Glutamatergic neuron (in vitro differentiated cells): ENCODE measurements around the gene ARRDC1. TPM values are rescaled to one million over a fixed set of nuclear protein-coding genes. Genes with fewer than 3 reads are reported as not detected.

Experiments used
- DNase-seq: peaks from one replicate; pipeline ENCODE4 v3.0.0; 2022
- H3K27ac Mint-ChIP-seq: one replicate; pipeline ENCODE4 v1.8.0; 2020; ENCODE audit warnings: mild to moderate bottlenecking, mixed read lengths, inconsistent platforms; ENCODE audit not compliant: unreplicated experiment
- H3K27me3 Mint-ChIP-seq: one replicate; pipeline ENCODE4 v1.8.0; 2020; ENCODE audit warnings: mild to moderate bottlenecking, moderate library complexity, mixed read lengths, inconsistent platforms; ENCODE audit not compliant: unreplicated experiment
- H3K36me3 Mint-ChIP-seq: one replicate; pipeline ENCODE4 v1.8.0; 2020; ENCODE audit warnings: mild to moderate bottlenecking, mixed read lengths, inconsistent platforms; ENCODE audit not compliant: unreplicated experiment
- H3K4me1 Mint-ChIP-seq: one replicate; pipeline ENCODE4 v1.8.0; 2020; ENCODE audit warnings: mild to moderate bottlenecking, low read depth, mixed read lengths, inconsistent platforms; ENCODE audit not compliant: unreplicated experiment
- H3K4me3 Mint-ChIP-seq: one replicate; pipeline ENCODE4 v1.8.0; 2020; ENCODE audit warnings: mild to moderate bottlenecking, mixed read lengths, inconsistent platforms; ENCODE audit not compliant: unreplicated experiment
- H3K9me3 Mint-ChIP-seq: one replicate; pipeline ENCODE4 v1.8.0; 2020; ENCODE audit warnings: mild to moderate bottlenecking, moderate library complexity, mixed read lengths, inconsistent platforms; ENCODE audit not compliant: unreplicated experiment
- total RNA-seq: library from RNA; stranded (reverse); fragmentation: NEBNext Ultra II Directional; extraction: Animal tissue kit (Norgen Biotek cat#: 25700); gene quantifications from one replicate; pipeline ENCODE4 v1.2.1, GENCODE V29; 2021; ENCODE audit not compliant: unreplicated experiment
- TF ChIP-seq, protein P1 (sequence below): fragments of 200-600 bp; sonication (generic); IDR thresholded peaks from one replicate; pipeline ENCODE4 v1.5.0; 2021; ENCODE audit not compliant: partially characterized antibody, unreplicated experiment

ARRDC1 gene
- total RNA-seq, 1 donor from 2014 or later = 22.5 TPM

- DNase-seq = peak; percentile 88
- H3K4me1 Mint-ChIP-seq = peaks cover 8% of the 10 kb centered on the region
- H3K27me3 Mint-ChIP-seq = peaks cover 13% of the 10 kb centered on the region
- H3K9me3 Mint-ChIP-seq = peaks cover 20% of the 10 kb centered on the region
- H3K4me3 Mint-ChIP-seq = peak within 1 kb of the TSS; percentile 99
- TF ChIP-seq, protein P1, sequence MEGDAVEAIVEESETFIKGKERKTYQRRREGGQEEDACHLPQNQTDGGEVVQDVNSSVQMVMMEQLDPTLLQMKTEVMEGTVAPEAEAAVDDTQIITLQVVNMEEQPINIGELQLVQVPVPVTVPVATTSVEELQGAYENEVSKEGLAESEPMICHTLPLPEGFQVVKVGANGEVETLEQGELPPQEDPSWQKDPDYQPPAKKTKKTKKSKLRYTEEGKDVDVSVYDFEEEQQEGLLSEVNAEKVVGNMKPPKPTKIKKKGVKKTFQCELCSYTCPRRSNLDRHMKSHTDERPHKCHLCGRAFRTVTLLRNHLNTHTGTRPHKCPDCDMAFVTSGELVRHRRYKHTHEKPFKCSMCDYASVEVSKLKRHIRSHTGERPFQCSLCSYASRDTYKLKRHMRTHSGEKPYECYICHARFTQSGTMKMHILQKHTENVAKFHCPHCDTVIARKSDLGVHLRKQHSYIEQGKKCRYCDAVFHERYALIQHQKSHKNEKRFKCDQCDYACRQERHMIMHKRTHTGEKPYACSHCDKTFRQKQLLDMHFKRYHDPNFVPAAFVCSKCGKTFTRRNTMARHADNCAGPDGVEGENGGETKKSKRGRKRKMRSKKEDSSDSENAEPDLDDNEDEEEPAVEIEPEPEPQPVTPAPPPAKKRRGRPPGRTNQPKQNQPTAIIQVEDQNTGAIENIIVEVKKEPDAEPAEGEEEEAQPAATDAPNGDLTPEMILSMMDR = no peak
- H3K27ac Mint-ChIP-seq = peak within 1 kb of the TSS; percentile 81
- H3K36me3 Mint-ChIP-seq = no peaks in the 10 kb centered on the region
Measured at GRCh38 chr9:137618105-137619067, 12.9 kb downstream of the ARRDC1 start, which contains the start of gene EHMT1. Gene EHMT1, plus strand, starts transcription at chr9:137619005. Its CDS starts 24 bp downstream, at chr9:137619029.

DNA sequence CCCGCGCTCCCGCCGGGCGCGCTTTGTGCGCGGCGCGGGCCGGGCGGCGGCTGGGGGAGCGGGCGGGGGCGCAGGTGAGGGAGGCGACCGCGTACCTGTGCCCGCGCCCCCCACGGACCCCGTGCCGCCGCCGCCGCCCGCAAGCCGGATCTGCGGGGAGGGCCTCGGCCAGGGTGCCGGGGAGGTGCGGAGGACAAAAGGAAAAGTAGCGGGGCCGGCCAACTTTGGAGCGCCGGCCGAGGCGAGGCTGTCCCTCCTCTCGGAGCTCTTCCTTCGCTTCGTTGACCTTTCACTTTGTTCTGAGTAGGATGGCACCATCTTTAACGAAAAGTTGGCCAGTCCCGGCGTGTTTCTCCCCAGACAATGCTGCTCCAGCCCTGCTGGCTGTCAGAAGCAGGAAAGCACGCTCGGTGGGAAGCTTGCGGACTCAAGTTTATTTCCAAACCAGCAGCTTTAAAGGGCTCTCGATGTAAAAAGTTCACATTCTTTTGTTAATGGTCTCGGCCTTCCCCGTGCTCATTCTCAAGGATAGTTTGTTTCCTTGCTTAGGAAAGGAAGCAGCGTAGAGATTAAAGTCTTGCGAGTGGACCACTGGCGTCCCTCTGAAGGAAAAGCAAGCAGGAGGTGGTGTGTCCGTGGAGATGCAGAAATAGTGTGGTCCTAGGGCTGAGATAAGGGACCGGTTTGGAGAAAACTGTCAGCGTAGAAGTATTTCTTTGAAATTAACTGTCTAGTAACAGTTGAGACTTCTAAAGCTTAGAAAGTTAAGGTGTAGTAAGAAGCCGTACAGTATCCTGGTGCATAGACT is 14.0 kb downstream of the ARRDC1 start:
- peaks cover 8% of the 10 kb centered on the region for H3K4me1 Mint-ChIP-seq

GRCh38 chr9:137620048-137620405 is 14.5 kb downstream of the ARRDC1 start:
- no peaks in the 10 kb centered on the region for H3K36me3 Mint-ChIP-seq
- DNase-seq = no peak
- H3K27me3 Mint-ChIP-seq = peaks cover 13% of the 10 kb centered on the region
- peaks cover 8% of the 10 kb centered on the region for H3K4me1 Mint-ChIP-seq
- H3K9me3 Mint-ChIP-seq = peaks cover 20% of the 10 kb centered on the region
- TF ChIP-seq, protein P1 = no peak
- peak overlapping the region; percentile 81 for H3K27ac Mint-ChIP-seq
- H3K4me3 Mint-ChIP-seq = peak overlapping the region; percentile 99

More for the DNA sequence above, 14.0 kb downstream of the ARRDC1 start:
- H3K27me3 Mint-ChIP-seq = peaks cover 15% of the 10 kb centered on the region
- peak overlapping the region; percentile 99 for H3K4me3 Mint-ChIP-seq
- H3K9me3 Mint-ChIP-seq = peaks cover 20% of the 10 kb centered on the region
- H3K27ac Mint-ChIP-seq = peak overlapping the region; percentile 81
- no peaks in the 10 kb centered on the region for H3K36me3 Mint-ChIP-seq
- TF ChIP-seq, protein P1 = no peak
- no peak for DNase-seq

DNA sequence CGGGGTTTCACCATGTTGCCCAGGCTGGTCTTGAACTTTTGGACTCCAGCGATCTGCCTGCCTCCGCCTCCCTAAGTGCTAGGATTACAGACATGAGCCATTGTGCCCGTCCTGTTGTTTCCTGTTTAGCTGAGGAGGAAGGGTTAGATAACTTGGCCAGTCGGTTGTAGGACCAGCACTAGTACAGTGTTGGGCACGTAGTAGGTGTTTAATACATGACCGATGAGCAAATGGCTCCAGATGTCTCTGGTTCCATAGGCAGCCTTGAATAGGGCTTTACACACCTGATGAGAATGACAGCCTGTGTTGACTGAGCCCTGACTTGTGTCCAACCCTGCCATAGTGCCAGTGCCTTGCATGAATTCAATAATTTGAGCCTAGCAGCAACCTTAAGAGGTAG is 15.1 kb downstream of the ARRDC1 start:
- TF ChIP-seq, protein P1 = no peak
- peaks cover 8% of the 10 kb centered on the region for H3K4me1 Mint-ChIP-seq
- no peak for DNase-seq
- peaks cover 15% of the 10 kb centered on the region for H3K27me3 Mint-ChIP-seq
- peaks cover 21% of the 10 kb centered on the region for H3K9me3 Mint-ChIP-seq
- H3K4me3 Mint-ChIP-seq = peak overlapping the region; percentile 99
- no peak overlapping the region for H3K27ac Mint-ChIP-seq
- H3K36me3 Mint-ChIP-seq = no peaks in the 10 kb centered on the region
